GM18867 (cell line): ENCODE measurements around the gene DGKI.

Source experiments
- ATAC-seq: cut with Tn5 transposase; IDR thresholded peaks from one replicate; pipeline ENCODE4 v1.9.1; 2021; ENCODE audit warnings: mild to moderate bottlenecking, moderate library complexity; ENCODE audit not compliant: unreplicated experiment

The DGKI gene

GRCh38 chr7:137388916-137389315, 457.9 kb downstream of the DGKI start:
- ATAC-seq, result no peak

DNA sequence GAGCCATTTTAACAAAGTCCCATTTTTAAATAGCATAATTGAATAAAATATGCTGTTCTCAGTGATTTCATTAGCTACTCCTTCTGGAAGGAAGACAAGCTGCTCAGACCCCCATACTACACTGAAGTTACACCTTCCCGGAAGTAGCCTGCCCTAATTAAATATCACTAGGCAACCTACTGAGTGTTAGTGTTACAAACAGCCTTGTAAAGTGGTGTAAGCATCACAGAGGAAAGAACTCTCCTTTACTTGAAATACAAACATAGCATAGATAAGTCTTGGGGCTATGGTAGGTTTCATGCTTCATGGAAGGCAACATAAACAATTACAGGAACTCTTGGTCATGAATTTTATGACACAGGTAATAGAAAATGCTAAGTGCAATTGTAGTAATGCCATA, 459.8 kb downstream of the DGKI start:
- ATAC-seq, result no peak

DNA sequence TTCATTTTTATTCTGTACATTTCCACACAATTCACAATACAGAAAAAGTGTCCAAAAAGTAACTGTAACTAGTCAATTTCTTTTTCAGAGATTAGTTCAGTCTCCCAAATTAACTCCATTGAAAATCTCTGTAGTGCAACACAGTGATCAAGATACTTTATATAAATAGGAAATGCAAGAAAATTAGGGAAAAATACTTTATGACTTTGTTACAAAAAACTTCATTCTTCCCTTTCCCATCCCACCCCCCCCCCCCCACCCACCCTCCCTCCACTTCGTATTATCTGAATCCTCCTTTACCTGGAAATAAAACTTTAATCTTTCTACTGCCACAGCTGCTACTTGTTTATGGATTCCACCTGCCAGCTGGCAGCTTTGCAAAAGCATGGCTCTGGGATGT, 465.7 kb downstream of the DGKI start:
- no peak for ATAC-seq

DNA sequence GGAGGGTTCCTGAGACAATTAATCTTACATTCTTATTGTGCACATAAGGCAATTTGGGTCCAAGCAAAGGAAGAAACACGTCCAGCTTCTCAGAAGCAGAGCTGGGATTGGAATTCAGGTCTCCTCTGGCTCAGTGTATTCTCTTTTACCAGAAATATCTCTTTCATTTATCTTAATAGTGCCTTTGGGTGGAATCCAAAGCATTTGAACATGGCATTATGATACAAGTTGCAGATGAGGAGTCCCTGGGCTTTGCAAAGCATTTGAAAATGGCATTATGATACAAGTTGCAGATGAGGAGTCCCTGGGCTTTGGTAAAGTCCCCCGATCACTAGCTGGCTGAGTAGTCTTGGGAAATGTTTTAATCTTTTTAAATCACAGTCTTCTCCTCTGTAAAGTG, 473.3 kb downstream of the DGKI start:
- no peak for ATAC-seq

DNA sequence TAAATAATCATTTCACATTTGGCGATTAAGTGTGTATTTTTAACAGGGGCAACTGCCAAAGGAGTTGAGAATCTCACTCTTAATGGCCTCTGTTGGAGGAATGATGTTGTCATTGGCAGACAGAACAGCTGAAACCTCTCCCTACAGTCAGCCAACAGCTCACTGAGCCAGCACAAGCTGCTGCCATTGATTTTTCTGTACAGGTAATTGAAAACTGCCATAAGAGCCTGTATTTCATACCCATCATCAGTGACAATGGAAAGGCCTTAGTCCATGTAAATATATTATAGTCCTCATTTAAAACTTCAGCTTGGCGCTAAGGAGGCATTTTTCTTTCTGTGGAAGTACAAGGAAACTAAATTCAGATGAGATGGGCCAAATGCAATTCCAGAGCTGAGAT, 475.2 kb downstream of the DGKI start:
- no peak for ATAC-seq

DNA sequence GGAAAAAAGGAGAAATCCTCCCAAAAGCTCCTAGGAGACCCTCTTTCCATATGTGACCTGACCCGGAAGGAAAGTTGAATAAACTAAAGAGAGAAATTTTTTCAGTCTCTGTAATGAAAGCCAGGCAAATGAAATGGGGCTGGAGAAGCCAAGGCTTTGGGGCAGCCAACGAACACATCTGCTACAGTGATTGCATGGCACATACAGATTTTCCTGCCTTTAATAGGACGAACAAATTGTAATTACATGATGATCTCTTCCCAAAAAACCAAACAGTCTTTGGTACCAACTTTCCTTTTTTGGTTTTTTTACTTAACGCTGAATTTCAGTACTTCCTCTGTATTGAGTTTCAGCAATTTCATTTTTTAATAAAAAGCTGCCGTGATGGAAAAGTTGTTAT, 479.8 kb downstream of the DGKI start:
- no peak for ATAC-seq

GRCh38 chr7:137363683-137364082, 483.1 kb downstream of the DGKI start:
- no peak for ATAC-seq

DNA sequence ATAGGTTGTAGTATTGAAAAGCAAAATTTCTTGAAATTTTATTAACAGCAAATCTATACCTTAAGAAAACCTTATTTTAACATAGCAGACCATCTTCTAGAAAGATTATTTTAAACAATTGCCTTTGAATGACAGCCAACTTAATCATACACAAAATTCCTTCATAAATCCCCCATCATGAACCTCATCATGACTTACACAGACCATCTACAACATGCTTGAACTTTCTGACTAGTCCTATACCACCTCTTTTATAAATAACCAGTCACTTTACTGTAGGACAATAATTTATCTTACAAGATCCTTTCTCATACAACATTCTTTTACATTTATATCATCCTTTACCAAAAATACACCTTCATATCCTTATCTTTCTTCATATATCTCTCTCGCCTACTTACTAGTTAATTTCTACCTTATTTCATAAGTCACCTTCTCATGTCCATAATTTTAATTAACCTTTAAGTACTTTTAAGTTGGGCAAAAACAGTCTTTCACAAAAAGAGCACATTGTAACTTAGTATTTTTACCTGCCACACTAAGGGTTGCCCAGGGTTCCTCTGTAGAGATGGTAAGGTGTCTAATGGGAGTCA, 486.6 kb downstream of the DGKI start:
- ATAC-seq, result no peak

DNA sequence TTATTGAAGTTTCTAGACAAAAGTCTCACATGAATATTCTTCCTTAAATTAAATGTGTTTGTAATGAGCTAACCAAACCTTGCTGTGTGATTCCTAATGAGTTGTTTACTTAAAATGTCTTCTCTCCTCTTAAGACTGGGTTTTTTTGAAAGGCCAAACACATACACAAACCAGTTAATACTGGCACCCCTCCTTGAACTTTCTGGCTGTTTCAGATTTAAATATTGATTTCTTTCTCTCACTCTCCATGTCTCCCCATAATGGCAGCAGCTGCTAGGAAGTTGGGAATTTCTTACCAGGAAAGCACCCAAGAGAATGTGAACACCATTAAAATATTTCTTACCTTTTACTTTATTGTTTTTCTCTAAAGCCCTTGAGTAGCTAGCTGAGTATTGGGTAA, 491.8 kb downstream of the DGKI start:
- no peak for ATAC-seq

- ATAC-seq, result no peak
Measured at GRCh38 chr7:137354396-137354795, 492.4 kb downstream of the DGKI start.

DNA sequence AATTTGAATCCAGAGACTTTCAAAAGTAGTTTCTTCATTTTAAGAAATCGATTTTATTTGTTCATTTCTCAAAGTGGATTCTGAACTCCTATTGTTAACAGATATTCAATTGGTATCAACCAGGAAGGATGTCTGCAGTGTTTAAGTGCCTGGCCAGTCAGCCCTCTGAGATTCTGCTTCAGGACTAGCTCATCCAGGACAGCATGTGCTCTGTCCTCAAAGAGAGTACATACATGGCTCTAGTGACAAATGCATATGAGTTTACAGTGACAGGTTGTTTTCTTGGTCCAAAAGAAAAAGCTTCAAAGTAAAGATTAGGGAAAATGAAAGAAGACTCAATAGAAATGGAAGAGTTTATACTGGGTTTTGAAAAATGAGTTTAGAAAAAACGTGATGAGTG, 494.8 kb downstream of the DGKI start:
- no peak for ATAC-seq

DNA sequence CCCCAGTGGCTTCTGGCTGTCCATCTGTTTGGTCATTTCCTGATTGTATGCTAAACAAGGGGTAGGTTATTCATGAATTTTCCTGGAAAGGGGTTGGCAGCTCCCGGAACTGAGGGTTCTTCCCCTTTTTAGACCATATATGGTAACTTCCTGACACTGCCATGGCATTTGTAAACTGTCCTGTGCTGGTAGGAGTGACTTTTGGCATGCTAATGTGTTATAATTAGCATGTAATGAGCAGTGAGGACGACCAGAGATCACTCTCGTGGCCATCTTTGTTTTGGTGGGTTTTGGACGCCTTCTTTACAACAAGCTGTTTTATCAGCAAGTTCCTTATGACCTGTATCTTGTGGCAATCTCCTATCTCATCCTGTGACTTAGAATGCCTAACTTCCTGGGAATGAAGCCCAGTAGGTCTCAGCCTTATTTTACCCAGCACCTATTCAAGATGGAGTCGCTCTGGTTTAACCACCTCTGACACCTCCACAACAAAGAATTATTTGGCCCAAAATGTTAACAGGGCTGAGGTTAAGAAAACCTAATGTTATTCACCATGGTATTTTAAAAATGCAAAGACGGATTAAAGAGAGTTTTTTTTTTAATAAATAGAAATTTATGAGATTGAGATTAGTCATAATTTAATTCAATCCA, 500.9 kb downstream of the DGKI start:
- no peak for ATAC-seq

GRCh38 chr7:137343281-137343841, 503.4 kb downstream of the DGKI start, which contains the start of gene PTN:
Gene PTN (minus strand): TSS chr7:137343733. CDS start chr7:137254973, 88,760 bp downstream.
- no peak for ATAC-seq

DNA sequence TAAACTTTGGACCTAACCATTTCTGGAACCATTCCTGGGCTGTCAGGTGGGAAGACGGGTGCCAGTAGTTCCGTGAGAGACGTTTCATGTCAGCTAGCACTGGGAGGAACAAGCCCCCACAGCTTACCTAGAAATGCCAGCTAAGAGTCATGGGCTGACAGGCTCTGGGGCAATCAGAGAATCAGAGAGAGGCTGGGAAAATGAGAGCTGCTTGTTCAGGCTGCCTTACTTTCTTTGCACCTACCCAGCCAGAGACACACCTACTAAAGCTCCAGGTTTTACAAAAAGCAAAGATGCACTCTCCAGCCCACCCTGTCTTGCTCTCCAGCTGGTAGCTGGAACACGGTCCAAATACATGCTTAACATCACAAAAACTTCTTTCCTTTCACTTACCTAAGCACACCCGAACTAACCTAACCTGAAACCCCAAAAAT, 503.9 kb downstream of the DGKI start:
- no peak for ATAC-seq

DNA sequence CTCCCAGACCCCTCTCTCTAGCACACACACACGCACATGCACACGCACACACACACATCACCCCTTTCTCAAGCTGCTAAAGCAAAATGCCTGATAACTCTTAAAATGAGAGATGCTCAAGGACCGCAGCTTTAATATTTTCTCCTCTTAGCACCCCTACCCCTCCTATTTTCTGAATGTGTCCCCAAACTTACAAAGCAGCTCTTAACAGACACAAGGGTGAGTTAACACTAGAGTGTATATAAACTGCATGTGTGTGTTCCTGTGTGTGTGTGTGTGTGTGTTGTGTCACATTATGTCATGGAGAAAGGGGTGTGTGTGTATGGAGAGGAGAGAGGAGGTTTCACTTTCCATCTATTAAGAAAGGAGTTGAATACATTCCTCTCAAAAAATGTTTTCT, 504.5 kb downstream of the DGKI start:
- no peak for ATAC-seq

- no peak for ATAC-seq
Measured at GRCh38 chr7:137337902-137338301, 508.9 kb downstream of the DGKI start.

- no peak for ATAC-seq
Measured at GRCh38 chr7:137335814-137336213, 511.0 kb downstream of the DGKI start.

GRCh38 chr7:137331378-137331777, 515.4 kb downstream of the DGKI start:
- ATAC-seq, result no peak
